H9 (cell line): ENCODE measurements around the gene TSEN34. TPM values are rescaled to one million over a fixed set of nuclear protein-coding genes. Genes with fewer than 3 reads are reported as not detected.

Source experiments
- DNase-seq: peaks from one replicate; pipeline ENCODE4 v3.0.0-alpha.2; 2017
- H2AFZ ChIP-seq: one replicate; pipeline ENCODE4 v1.6.1; 2013; ENCODE audit warnings: mild to moderate bottlenecking, low read length, control low read depth, moderate library complexity
- H2AK5ac ChIP-seq: 2 replicates; pipeline ENCODE4 v1.6.1; 2013; ENCODE audit warnings: low read length, control low read depth, mixed read lengths; ENCODE audit not compliant: insufficient read length
- H2BK120ac ChIP-seq: one replicate; pipeline ENCODE4 v1.6.1; 2013; ENCODE audit warnings: low read depth, mild to moderate bottlenecking, low read length, control low read depth, inconsistent platforms; ENCODE audit not compliant: poor library complexity, severe bottlenecking
- H2BK12ac ChIP-seq: 2 replicates; pipeline ENCODE4 v1.6.1; 2013; ENCODE audit warnings: low read length, control low read depth, mixed read lengths, low read depth; ENCODE audit not compliant: insufficient read length
- H2BK15ac ChIP-seq: 2 replicates; pipeline ENCODE4 v1.6.1; 2013; ENCODE audit warnings: low read depth, low read length, control low read depth
- H2BK20ac ChIP-seq: one replicate; pipeline ENCODE4 v1.6.1; 2013; ENCODE audit warnings: low read depth, mild to moderate bottlenecking, low read length, control low read depth, inconsistent platforms; ENCODE audit not compliant: poor library complexity, severe bottlenecking
- H2BK5ac ChIP-seq: 2 replicates; pipeline ENCODE4 v1.6.1; 2013; ENCODE audit warnings: low read length, control low read depth, mixed read lengths; ENCODE audit not compliant: insufficient read length
- H3K14ac ChIP-seq: 2 replicates; pipeline ENCODE4 v1.6.1; 2013; ENCODE audit warnings: low read length, control low read depth; ENCODE audit not compliant: insufficient read depth
- H3K18ac ChIP-seq: 2 replicates; pipeline ENCODE4 v1.6.1; 2013; ENCODE audit warnings: low read depth, mild to moderate bottlenecking, mixed read lengths, low read length, control low read depth; ENCODE audit not compliant: insufficient read length
- H3K23ac ChIP-seq: 2 replicates; pipeline ENCODE4 v1.6.1; 2013; ENCODE audit warnings: low read length, control low read depth, mixed read lengths, low read depth; ENCODE audit not compliant: insufficient read length
- H3K23me2 ChIP-seq: 2 replicates; pipeline ENCODE4 v1.6.1; 2013; ENCODE audit warnings: low read depth, mild to moderate bottlenecking, mixed read lengths, low read length, control low read depth; ENCODE audit not compliant: insufficient read length, poor library complexity, severe bottlenecking
- H3K27ac ChIP-seq: 2 replicates; pipeline ENCODE4 v1.5.1; 2013; ENCODE audit warnings: low read length, control low read depth, mixed read lengths, low read depth; ENCODE audit not compliant: insufficient read length
- H3K27me3 ChIP-seq: 2 replicates; pipeline ENCODE4 v1.6.1; 2013; ENCODE audit warnings: low read length, control low read depth, inconsistent platforms; ENCODE audit not compliant: insufficient read depth
- H3K4ac ChIP-seq: 2 replicates; pipeline ENCODE4 v1.6.1; 2013; ENCODE audit warnings: low read depth, mild to moderate bottlenecking, control low read depth, inconsistent platforms, low read length, moderate library complexity
- H3K4me1 ChIP-seq: 2 replicates; pipeline ENCODE4 v1.6.1; 2013; ENCODE audit warnings: low read length, control low read depth, inconsistent platforms; ENCODE audit not compliant: insufficient read depth
- H3K4me2 ChIP-seq: 2 replicates; pipeline ENCODE4 v1.6.1; 2013; ENCODE audit warnings: low read length, control low read depth, mixed read lengths; ENCODE audit not compliant: insufficient read length, insufficient read depth
- H3K56ac ChIP-seq: 2 replicates; pipeline ENCODE4 v1.6.1; 2013; ENCODE audit warnings: low read depth, mild to moderate bottlenecking, mixed read lengths, low read length, control low read depth; ENCODE audit not compliant: insufficient read length
- H3K79me1 ChIP-seq: 2 replicates; pipeline ENCODE4 v1.6.1; 2013; ENCODE audit warnings: low read depth, mild to moderate bottlenecking, moderate library complexity, low read length, control low read depth, inconsistent platforms; ENCODE audit not compliant: insufficient read depth, poor library complexity, severe bottlenecking
- H3K79me2 ChIP-seq: 2 replicates; pipeline ENCODE4 v1.6.1; 2013; ENCODE audit warnings: low read length, control low read depth, inconsistent platforms; ENCODE audit not compliant: insufficient read depth
- H3K9ac ChIP-seq: 2 replicates; pipeline ENCODE4 v1.6.1; 2013; ENCODE audit warnings: low read length, control low read depth, mixed read lengths; ENCODE audit not compliant: insufficient read length; ENCODE audit errors: extremely low read depth
- H3K9me3 ChIP-seq: one replicate; pipeline ENCODE4 v1.6.1; 2013; ENCODE audit warnings: low read depth, low read length, inconsistent platforms; ENCODE audit not compliant: control insufficient read depth
- H3T11ph ChIP-seq: one replicate; pipeline ENCODE4 v1.6.1; 2013; ENCODE audit warnings: mild to moderate bottlenecking, low read length, control low read depth, inconsistent platforms
- H4K20me1 ChIP-seq: one replicate; pipeline ENCODE4 v1.6.1; 2013; ENCODE audit not compliant: control insufficient read depth, insufficient read length, insufficient read depth
- H4K5ac ChIP-seq: 2 replicates; pipeline ENCODE4 v1.6.1; 2013; ENCODE audit warnings: low read depth, mild to moderate bottlenecking, mixed read lengths, low read length, control low read depth; ENCODE audit not compliant: insufficient read length
- H4K8ac ChIP-seq: replicated peaks from 2 replicates; pipeline ENCODE4 v1.6.1; 2013; ENCODE audit warnings: low read length, control low read depth, mixed read lengths, low read depth; ENCODE audit not compliant: insufficient read length
- H4K91ac ChIP-seq: 2 replicates; pipeline ENCODE4 v1.6.1; 2013; ENCODE audit warnings: low read depth, mild to moderate bottlenecking, moderate library complexity, mixed read lengths, low read length, control low read depth; ENCODE audit not compliant: insufficient read length
- H3K27ac Mint-ChIP-seq, 3 experiments: 2 replicates in 2 of 3; 3 replicates in 1 of 3; pipeline ENCODE4 v1.8.0; 2020 to 2021; ENCODE audit warnings: mixed read lengths in 3 of 3, mild to moderate bottlenecking in 1 of 3, moderate library complexity in 1 of 3
- H3K27me3 Mint-ChIP-seq: 2 replicates; pipeline ENCODE4 v1.8.0; 2021; ENCODE audit warnings: low read depth, mild to moderate bottlenecking, moderate library complexity, mixed read lengths
- H3K36me3 Mint-ChIP-seq, 3 experiments: 2 replicates in 2 of 3; 3 replicates in 1 of 3; pipeline ENCODE4 v1.8.0; 2020 to 2021; ENCODE audit warnings: low read depth in 3 of 3, mixed read lengths in 3 of 3; ENCODE audit not compliant: insufficient read depth in 1 of 3
- H3K4me1 Mint-ChIP-seq, 2 experiments: 2 replicates each; pipeline ENCODE4 v1.8.0; 2020; ENCODE audit warnings: mixed read lengths in 2 of 2
- H3K4me3 Mint-ChIP-seq, 2 experiments: 2 replicates in 1 of 2; 3 replicates in 1 of 2; pipeline ENCODE4 v1.8.0; 2020 to 2021; ENCODE audit warnings: mild to moderate bottlenecking in 2 of 2, mixed read lengths in 2 of 2, moderate library complexity in 1 of 2
- H3K9me3 Mint-ChIP-seq, 2 experiments: 2 replicates in 1 of 2; 3 replicates in 1 of 2; pipeline ENCODE4 v1.8.0; 2020; ENCODE audit warnings: mild to moderate bottlenecking in 2 of 2, mixed read lengths in 2 of 2, moderate library complexity in 1 of 2
- WGBS: extraction: QIAGEN DNeasy Blood & Tissue Kit; methylation state at CpG from one replicate; pipeline ENCODE4 v1.1.7; 2013; ENCODE audit warnings: missing lambda C conversion rate, low lambda C conversion rate, mixed read lengths; ENCODE audit not compliant: insufficient read length; ENCODE audit errors: extremely low coverage; 5-methylcytosine and 5-hydroxymethylcytosine counted together
- total RNA-seq: library from RNA; stranded (reverse); gene quantifications from 2 replicates; pipeline ENCODE4 v1.2.1, GENCODE V29; 2021
- TF ChIP-seq, protein P1 (sequence below): fragments of 200-600 bp; sonication (generic); conservative IDR thresholded peaks from 3 replicates; pipeline ENCODE4 v1.8.0; 2021; ENCODE audit warnings: antibody characterized with exemption, mild to moderate bottlenecking

Gene TSEN34
- total RNA-seq, 1 experiment from 2014 or later, result 28.3 TPM

DNA sequence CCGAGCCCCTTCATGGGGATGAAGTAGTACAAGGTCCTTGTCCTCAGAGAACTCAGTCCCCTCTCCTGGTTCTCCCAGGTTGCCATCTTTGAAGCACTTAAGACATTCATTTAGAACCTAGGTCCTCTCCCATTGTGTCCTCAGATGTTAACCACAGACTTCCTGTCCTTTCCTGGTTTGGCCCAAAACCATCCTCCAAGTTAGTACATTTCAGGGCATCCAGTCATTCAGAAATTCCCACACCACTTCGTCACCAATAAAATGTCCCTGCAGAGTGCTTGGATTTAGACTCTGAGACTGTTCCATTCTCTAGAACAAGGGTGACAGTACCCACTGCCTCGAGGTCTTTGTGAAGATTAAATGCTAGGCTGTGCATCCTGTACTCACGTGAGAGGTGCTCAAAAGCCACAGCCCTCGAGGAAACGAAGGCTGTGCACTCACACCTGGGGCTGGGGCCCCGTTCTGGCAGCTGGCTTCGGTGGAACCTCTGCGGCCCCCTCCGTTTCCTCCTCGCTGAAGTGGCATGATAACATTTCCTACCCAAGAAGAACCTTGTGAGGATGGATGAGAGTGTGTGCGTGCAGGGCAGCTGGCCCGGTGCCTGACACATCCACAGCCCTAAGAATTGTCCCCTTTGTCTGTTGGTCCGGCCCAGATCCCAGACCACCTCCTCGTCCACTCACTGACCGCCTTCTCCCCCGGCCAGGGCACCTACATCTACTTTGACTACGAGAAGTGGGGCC is 36.3 kb upstream of the TSEN34 start:
- Mint-ChIP-seq H3K36me3 (peaks cover 41 to 75% (median 74%) of the 10 kb centered on the region in 3 experiments), H3K9me3 (no peaks in the 10 kb centered on the region; a peak in 1 of 5 replicates), H3K4me3 (peak overlapping the region in 1 of 2 experiments; percentile 7; a peak in 1 of 5 replicates), H3K27ac (peak overlapping the region in 1 of 3 experiments; percentile 73; a peak in 2 of 7 replicates), H3K27me3 (peaks cover 2% of the 10 kb centered on the region; the same call in 1 of the 2 replicates), H3K4me1 (peaks cover 4 to 5% of the 10 kb centered on the region in 2 experiments; a peak in 3 of 4 replicates)
- H4K8ac ChIP-seq, result no peak overlapping the region
- H3T11ph ChIP-seq, result no peak overlapping the region
- no peak overlapping the region for H2BK120ac ChIP-seq
- no peak overlapping the region for H2BK12ac ChIP-seq
- no peak overlapping the region for H3K27ac ChIP-seq
- no peaks in the 10 kb centered on the region; the same call in 1 of the 2 replicates for H3K79me2 ChIP-seq
- H4K5ac ChIP-seq, result no peak overlapping the region
- H3K4me1 ChIP-seq, result no peaks in the 10 kb centered on the region
- H2AK5ac ChIP-seq, result no peak overlapping the region
- no peaks in the 10 kb centered on the region for H3K27me3 ChIP-seq
- H4K20me1 ChIP-seq, result no peaks in the 10 kb centered on the region
- no peak overlapping the region for H3K56ac ChIP-seq
- no peak overlapping the region for H2AFZ ChIP-seq
- no peak overlapping the region for H2BK5ac ChIP-seq
- H3K9ac ChIP-seq, result no peak overlapping the region
- H3K9me3 ChIP-seq, result no peaks in the 10 kb centered on the region
- TF ChIP-seq, protein P1, sequence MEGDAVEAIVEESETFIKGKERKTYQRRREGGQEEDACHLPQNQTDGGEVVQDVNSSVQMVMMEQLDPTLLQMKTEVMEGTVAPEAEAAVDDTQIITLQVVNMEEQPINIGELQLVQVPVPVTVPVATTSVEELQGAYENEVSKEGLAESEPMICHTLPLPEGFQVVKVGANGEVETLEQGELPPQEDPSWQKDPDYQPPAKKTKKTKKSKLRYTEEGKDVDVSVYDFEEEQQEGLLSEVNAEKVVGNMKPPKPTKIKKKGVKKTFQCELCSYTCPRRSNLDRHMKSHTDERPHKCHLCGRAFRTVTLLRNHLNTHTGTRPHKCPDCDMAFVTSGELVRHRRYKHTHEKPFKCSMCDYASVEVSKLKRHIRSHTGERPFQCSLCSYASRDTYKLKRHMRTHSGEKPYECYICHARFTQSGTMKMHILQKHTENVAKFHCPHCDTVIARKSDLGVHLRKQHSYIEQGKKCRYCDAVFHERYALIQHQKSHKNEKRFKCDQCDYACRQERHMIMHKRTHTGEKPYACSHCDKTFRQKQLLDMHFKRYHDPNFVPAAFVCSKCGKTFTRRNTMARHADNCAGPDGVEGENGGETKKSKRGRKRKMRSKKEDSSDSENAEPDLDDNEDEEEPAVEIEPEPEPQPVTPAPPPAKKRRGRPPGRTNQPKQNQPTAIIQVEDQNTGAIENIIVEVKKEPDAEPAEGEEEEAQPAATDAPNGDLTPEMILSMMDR, result no peak
- no peak overlapping the region for H4K91ac ChIP-seq
- peaks cover 3% of the 10 kb centered on the region for H3K23me2 ChIP-seq
- H3K4ac ChIP-seq, result no peak overlapping the region
- H3K79me1 ChIP-seq, result no peaks in the 10 kb centered on the region
- H2BK20ac ChIP-seq, result no peak overlapping the region
- no peak overlapping the region for H3K4me2 ChIP-seq
- H3K23ac ChIP-seq, result no peak overlapping the region
- DNase-seq, result no peak
- no peak overlapping the region for H2BK15ac ChIP-seq
- no peak overlapping the region for H3K18ac ChIP-seq
- no CpG with 5 or more reads among the region's 18 CpGs for WGBS
- no peak overlapping the region for H3K14ac ChIP-seq
